ENCODE data around the gene MED27. TPM values are rescaled to one million over a fixed set of nuclear protein-coding genes. Genes with fewer than 3 reads are reported as not detected.

MED27 gene
- total and polyA plus RNA-seq, 10 of the 15 experiments (the other 5 are each of a cell fraction or from before 2014, with no cell fraction given): 20.3 to 50.3 (median 35.5) TPM

DNA sequence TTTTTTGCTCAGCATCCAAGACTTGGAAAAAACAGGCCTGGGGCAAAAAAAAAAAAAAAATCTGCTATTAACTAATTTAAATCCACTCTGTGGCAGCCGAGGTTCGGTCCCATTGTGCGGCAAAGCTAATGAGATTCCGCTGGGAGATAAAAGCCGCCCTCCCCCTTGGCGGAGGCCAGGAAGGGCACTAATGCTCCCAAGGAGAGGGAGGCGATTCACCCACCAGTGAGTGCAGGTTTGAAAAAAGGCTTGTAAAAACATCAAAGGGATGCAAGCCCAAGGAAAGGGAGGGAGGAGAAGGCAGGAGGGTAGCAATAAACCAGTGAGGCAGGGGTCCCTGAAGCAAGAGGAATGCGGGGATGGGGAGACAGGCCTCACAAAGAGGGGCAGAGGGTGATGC lies 210.3 kb downstream of the MED27 start:
- ATAC-seq (no peak), DNase-seq (ENCODE audit: low read depth, low spot score) (no peak), FAIRE-seq (no peak)
- intact Hi-C loops (cut with micrococcal nuclease; ENCODE audit: unreplicated experiment): no loop called here
- Histone ChIP-seq H3K36me3 (ENCODE audit: control insufficient read depth in 2 of 2, insufficient read depth in 2 of 2, low read length in 1 of 2) (no peaks in the 10 kb centered on the region; a peak in 2 of 4 replicates), H3K4me3 (no peak overlapping the region), H3K79me2 (ENCODE audit: control insufficient read depth, insufficient read depth, low read length) (no peaks in the 10 kb centered on the region), H3K27me3 (replicated peaks in 1 of 2; ENCODE audit: control insufficient read depth in 2 of 2, insufficient read depth in 2 of 2, low read length in 1 of 2) (no peaks in the 10 kb centered on the region), H3K9me3 (replicated peaks; ENCODE audit: control insufficient read depth, insufficient read depth, low read length) (no peaks in the 10 kb centered on the region), H3K9ac (ENCODE audit: control insufficient read depth, insufficient read depth, low read length) (no peak overlapping the region), H2AFZ (ENCODE audit: control insufficient read depth, low read depth, low read length) (no peak overlapping the region), H3K4me1 (ENCODE audit: control insufficient read depth, insufficient read depth, low read length) (no peaks in the 10 kb centered on the region), H4K20me1 (ENCODE audit: control insufficient read depth, insufficient read depth) (no peaks in the 10 kb centered on the region), H3K27ac (ENCODE audit: control insufficient read depth, insufficient read depth) (no peak overlapping the region), H3K4me2 (ENCODE audit: control insufficient read depth, insufficient read depth) (no peak overlapping the region)
- ChIA-PET CTCF (interaction anchor here (0.6 to 0.7 kb wide), 2 partner anchors 39 to 769 kb away, joined by 3 read pairs; no protein-coding TSS in a partner anchor), SMC1A (ENCODE audit: uncharacterized antibody, unreplicated experiment) (no interaction called here), RAD21 (ENCODE audit: unreplicated experiment) (no interaction called here), POLR2A (no interaction called here)
- no TSS peak for BruUV-seq (replicated peaks)
- in situ Hi-C loops (cut with MboI): no loop called here
- TF ChIP-seq POLR2A (IDR thresholded peaks at IDR 0.05; ENCODE audit: low read depth, low read length): no peak
- TF ChIP-seq NFXL1 (IDR thresholded peaks at IDR 0.05; ENCODE audit: borderline replicate concordance): no peak
- TF ChIP-seq EP300 (IDR thresholded peaks at IDR 0.05; ENCODE audit: borderline replicate concordance in 1 of 2, control insufficient read depth in 1 of 2, low read depth in 2 of 2, low read length in 2 of 2): no peak
- no peak for TF ChIP-seq SREBF2 (IDR thresholded peaks at IDR 0.05; ENCODE audit: low read length)
- TF ChIP-seq KAT2A (conservative IDR thresholded peaks at IDR 0.05; ENCODE audit: control insufficient read depth, low read depth, low read length): no peak
- TF ChIP-seq, protein P1, sequence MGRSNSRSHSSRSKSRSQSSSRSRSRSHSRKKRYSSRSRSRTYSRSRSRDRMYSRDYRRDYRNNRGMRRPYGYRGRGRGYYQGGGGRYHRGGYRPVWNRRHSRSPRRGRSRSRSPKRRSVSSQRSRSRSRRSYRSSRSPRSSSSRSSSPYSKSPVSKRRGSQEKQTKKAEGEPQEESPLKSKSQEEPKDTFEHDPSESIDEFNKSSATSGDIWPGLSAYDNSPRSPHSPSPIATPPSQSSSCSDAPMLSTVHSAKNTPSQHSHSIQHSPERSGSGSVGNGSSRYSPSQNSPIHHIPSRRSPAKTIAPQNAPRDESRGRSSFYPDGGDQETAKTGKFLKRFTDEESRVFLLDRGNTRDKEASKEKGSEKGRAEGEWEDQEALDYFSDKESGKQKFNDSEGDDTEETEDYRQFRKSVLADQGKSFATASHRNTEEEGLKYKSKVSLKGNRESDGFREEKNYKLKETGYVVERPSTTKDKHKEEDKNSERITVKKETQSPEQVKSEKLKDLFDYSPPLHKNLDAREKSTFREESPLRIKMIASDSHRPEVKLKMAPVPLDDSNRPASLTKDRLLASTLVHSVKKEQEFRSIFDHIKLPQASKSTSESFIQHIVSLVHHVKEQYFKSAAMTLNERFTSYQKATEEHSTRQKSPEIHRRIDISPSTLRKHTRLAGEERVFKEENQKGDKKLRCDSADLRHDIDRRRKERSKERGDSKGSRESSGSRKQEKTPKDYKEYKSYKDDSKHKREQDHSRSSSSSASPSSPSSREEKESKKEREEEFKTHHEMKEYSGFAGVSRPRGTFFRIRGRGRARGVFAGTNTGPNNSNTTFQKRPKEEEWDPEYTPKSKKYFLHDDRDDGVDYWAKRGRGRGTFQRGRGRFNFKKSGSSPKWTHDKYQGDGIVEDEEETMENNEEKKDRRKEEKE (IDR thresholded peaks at IDR 0.05): no peak
- no peak for TF ChIP-seq MEF2A (IDR thresholded peaks at IDR 0.05; ENCODE audit: insufficient read depth, low read depth, low read length)
- TF ChIP-seq GATAD2B (conservative IDR thresholded peaks at IDR 0.05; ENCODE audit: low read depth): no peak
- no peak for TF ChIP-seq SUPT20H (IDR thresholded peaks at IDR 0.05; ENCODE audit: borderline replicate concordance, control insufficient read depth, low read depth, low read length)
- WGBS (ENCODE audit: insufficient coverage, insufficient replicate concordance, low lambda C conversion rate, missing lambda C conversion rate): 93% methylated on average over 8 of the region's 8 CpGs
